ENCODE data around the gene EFCAB6. TPM values are rescaled to one million over a fixed set of nuclear protein-coding genes. Genes with fewer than 3 reads are reported as not detected.

EFCAB6 gene
- total RNA-seq, 4 donors from 2014 or later, result 0.68 to 3.7 (median 0.80) TPM; not detected in 1

DNA sequence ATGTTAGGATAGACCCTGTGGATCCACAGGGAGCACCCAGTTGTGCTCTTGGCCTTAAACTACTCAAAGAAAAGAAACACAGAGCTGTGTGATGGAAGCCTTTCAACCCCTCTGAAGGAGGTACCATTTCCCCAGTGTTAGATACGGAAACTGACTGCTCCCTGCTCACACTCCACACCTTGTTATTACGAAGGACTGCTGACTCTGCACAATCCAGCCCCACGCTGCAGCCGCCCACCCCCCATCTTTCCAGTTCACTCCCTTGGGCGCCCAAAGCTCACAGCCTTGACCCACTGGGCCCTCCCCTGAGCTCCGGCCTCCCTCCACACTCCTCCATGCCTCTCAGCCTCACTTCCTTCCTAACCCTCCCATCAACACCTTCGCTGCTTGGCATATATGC, 75.5 kb downstream of the EFCAB6 start:
- no peaks in the 10 kb centered on the region for H3K9me3 ChIP-seq
- H3K27me3 ChIP-seq, result peaks cover 4% of the 10 kb centered on the region
- WGBS, 2 donors (ENCODE audit: low coverage in 1 of 2), result 82 to 89% methylated on average over 4 to 7 of the region's 7 CpGs
- no peak overlapping the region for H3K4me3 ChIP-seq
- H3K4me1 ChIP-seq, result no peaks in the 10 kb centered on the region
- DNase-seq, result no peak
- TF ChIP-seq, protein P1, sequence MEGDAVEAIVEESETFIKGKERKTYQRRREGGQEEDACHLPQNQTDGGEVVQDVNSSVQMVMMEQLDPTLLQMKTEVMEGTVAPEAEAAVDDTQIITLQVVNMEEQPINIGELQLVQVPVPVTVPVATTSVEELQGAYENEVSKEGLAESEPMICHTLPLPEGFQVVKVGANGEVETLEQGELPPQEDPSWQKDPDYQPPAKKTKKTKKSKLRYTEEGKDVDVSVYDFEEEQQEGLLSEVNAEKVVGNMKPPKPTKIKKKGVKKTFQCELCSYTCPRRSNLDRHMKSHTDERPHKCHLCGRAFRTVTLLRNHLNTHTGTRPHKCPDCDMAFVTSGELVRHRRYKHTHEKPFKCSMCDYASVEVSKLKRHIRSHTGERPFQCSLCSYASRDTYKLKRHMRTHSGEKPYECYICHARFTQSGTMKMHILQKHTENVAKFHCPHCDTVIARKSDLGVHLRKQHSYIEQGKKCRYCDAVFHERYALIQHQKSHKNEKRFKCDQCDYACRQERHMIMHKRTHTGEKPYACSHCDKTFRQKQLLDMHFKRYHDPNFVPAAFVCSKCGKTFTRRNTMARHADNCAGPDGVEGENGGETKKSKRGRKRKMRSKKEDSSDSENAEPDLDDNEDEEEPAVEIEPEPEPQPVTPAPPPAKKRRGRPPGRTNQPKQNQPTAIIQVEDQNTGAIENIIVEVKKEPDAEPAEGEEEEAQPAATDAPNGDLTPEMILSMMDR (IDR thresholded peaks at IDR 0.05), result no peak
- TF ChIP-seq POLR2AphosphoS5 (IDR thresholded peaks at IDR 0.05) (no peak), EP300 (IDR thresholded peaks at IDR 0.05; ENCODE audit: low read depth) (no peak), POLR2A (IDR thresholded peaks at IDR 0.05) (no peak)
- intact Hi-C loops (cut with DNase I; ENCODE audit: low total_unique reads), result no loop called here
- in situ Hi-C loops (cut with MboI; ENCODE audit: low pct_ligation_motif_present in 1 of 4, low pct_unique_long_range_greater_than_20kb in 1 of 4, low sequenced_read_pairs in 3 of 4), result no loop called here
- H3K27ac ChIP-seq, result no peak overlapping the region
- H3K36me3 ChIP-seq, result no peaks in the 10 kb centered on the region

DNA sequence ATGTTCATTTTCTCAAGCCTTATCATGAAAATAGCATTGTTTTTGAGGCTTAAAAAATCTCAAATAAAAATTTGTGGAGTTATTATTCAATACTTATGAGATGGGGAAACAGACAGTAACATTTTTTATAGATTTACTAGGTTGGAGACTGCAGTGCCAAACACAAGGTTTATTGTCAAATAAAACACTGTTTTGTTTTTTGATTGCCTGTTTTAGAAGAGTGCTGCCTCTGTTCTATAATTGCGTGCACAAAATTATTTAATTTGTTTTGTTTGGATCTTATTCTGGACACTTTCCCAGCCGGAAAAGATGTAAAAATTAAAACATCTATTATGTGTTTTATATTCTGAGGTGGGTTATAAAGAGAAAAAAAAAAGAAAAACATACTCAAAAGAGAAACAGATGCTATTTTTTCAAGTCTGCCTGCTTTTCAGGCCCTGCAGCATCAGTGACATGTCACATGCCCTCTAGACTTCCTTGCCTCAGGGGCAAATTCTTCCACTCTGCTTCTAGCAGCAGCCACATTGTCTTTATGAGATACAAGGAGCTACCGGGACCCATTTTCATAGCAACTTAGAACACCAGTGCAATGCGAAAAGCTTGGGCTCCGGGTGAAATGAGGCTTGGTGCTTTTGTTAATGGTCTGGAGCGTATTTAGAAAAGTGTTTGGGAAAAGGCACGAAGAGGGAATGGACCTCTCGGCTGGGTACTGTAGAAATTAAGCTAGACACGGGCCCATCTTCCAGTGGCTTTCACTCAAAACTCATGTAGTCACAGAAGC, 77.5 kb downstream of the EFCAB6 start:
- intact Hi-C loops (cut with DNase I; ENCODE audit: low total_unique reads), result no loop called here
- 42 to 55% methylated on average over 8 to 9 of the region's 9 CpGs for WGBS, 2 donors (ENCODE audit: low coverage in 1 of 2)
- Histone ChIP-seq H3K4me1 (no peaks in the 10 kb centered on the region), H3K9me3 (no peaks in the 10 kb centered on the region), H3K27me3 (peaks cover 4% of the 10 kb centered on the region), H3K27ac (no peak overlapping the region), H3K4me3 (no peak overlapping the region), H3K36me3 (no peaks in the 10 kb centered on the region)
- no peak for DNase-seq
- TF ChIP-seq, protein P1 (IDR thresholded peaks at IDR 0.05), result no peak
- TF ChIP-seq POLR2A (IDR thresholded peaks at IDR 0.05), result no peak
- no peak for TF ChIP-seq POLR2AphosphoS5 (IDR thresholded peaks at IDR 0.05)
- no peak for TF ChIP-seq EP300 (IDR thresholded peaks at IDR 0.05; ENCODE audit: low read depth)
- in situ Hi-C loops (cut with MboI; ENCODE audit: low pct_ligation_motif_present in 1 of 4, low pct_unique_long_range_greater_than_20kb in 1 of 4, low sequenced_read_pairs in 3 of 4), result no loop called here

DNA sequence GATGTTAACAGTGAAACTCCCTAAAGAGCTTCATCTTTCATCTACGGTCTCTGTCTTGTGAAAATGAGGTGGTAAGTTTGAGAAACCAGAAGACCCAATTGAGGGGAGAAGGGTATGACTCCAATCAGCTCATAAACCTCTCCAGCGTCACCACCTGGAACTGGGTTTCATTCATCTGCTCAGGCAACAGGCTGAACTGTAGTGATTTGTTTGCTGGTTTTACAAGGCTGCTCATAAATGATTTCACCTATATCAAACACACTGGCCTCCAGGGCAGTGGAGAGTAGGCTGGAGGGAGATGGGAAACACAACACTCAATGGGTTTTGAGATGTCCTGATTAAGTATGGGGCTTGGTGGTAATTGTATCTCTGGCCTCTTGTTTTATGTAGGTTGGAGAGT, 79.0 kb downstream of the EFCAB6 start:
- 53% methylated on average over 2 of the region's 2 CpGs; no CpG with 5 or more reads in 1 of the 2 donors for WGBS, 2 donors (ENCODE audit: low coverage in 1 of 2)
- H3K9me3 ChIP-seq, result no peaks in the 10 kb centered on the region

DNA sequence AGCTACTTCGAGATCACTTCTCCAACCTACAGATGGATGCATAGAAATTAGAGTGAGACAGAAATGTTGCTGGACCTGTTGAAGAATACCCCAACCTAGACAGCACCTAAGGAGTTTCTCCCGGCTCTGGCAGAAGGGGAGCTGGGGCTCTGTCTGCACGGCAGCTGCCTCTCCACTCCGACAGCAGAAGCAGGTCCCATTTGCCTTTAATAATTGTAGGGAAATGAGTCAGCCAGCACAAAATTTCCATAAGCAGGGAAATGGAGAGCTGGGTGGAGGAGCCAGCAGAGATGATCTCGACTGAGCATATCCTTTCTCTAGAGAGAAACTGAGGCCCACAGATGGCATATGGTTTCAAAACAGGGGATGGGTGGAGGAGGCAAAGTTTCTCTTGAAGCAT, 80.1 kb downstream of the EFCAB6 start:
- H3K9me3 ChIP-seq, result no peaks in the 10 kb centered on the region
- in situ Hi-C loops (cut with MboI; ENCODE audit: low pct_ligation_motif_present in 1 of 4, low pct_unique_long_range_greater_than_20kb in 1 of 4, low sequenced_read_pairs in 3 of 4), result no loop called here
- H3K4me3 ChIP-seq, result no peak overlapping the region
- no peaks in the 10 kb centered on the region for H3K36me3 ChIP-seq
- DNase-seq, result no peak
- no peaks in the 10 kb centered on the region for H3K4me1 ChIP-seq
- intact Hi-C loops (cut with DNase I; ENCODE audit: low total_unique reads), result no loop called here
- peaks cover 4% of the 10 kb centered on the region for H3K27me3 ChIP-seq
- H3K27ac ChIP-seq, result no peak overlapping the region
- 71 to 100% methylated on average over 1 to 5 of the region's 5 CpGs for WGBS, 2 donors (ENCODE audit: low coverage in 1 of 2)
- TF ChIP-seq, protein P1 (IDR thresholded peaks at IDR 0.05), result no peak
- TF ChIP-seq EP300 (IDR thresholded peaks at IDR 0.05; ENCODE audit: low read depth), result no peak
- TF ChIP-seq POLR2AphosphoS5 (IDR thresholded peaks at IDR 0.05), result no peak
- TF ChIP-seq POLR2A (IDR thresholded peaks at IDR 0.05), result no peak

More for the DNA sequence above, 79.0 kb downstream of the EFCAB6 start:
- intact Hi-C loops (cut with DNase I; ENCODE audit: low total_unique reads) (no loop called here), in situ Hi-C loops (cut with MboI; ENCODE audit: low pct_ligation_motif_present in 1 of 4, low pct_unique_long_range_greater_than_20kb in 1 of 4, low sequenced_read_pairs in 3 of 4) (no loop called here)
- no peaks in the 10 kb centered on the region for H3K36me3 ChIP-seq
- H3K4me1 ChIP-seq, result no peaks in the 10 kb centered on the region
- H3K27ac ChIP-seq, result no peak overlapping the region
- no peak for DNase-seq
- TF ChIP-seq EP300 (IDR thresholded peaks at IDR 0.05; ENCODE audit: low read depth), result no peak
- TF ChIP-seq POLR2AphosphoS5 (IDR thresholded peaks at IDR 0.05), result no peak
- TF ChIP-seq, protein P1 (IDR thresholded peaks at IDR 0.05), result no peak
- TF ChIP-seq POLR2A (IDR thresholded peaks at IDR 0.05), result no peak
- peaks cover 4% of the 10 kb centered on the region for H3K27me3 ChIP-seq
- no peak overlapping the region for H3K4me3 ChIP-seq

Data from transverse colon (tissue), 4 donors.